Ovary (tissue), 10 donors: ENCODE results near the gene HOOK2. TPM values are rescaled to one million over a fixed set of nuclear protein-coding genes. Genes with fewer than 3 reads are reported as not detected.
"Not testable (repeated sequence)": the region's sequence is repeated elsewhere in the genome, so short reads cannot be mapped to it uniquely, and the experiment has no call there.

Source experiments
- DNase-seq, 5 donors: peaks; one replicate each; pipeline ENCODE4 v3.0.0-alpha.2; 2019 to 2020
- H3K27ac ChIP-seq, 2 donors: fragments of 200-600 bp; one replicate each; pipeline versions ENCODE4 v1.5.1 to v1.8.0; 2019 to 2022
- H3K27me3 ChIP-seq: fragments of 200-600 bp; one replicate; pipeline ENCODE4 v1.8.0; 2022
- H3K36me3 ChIP-seq: fragments of 200-600 bp; sonication (generic); one replicate; pipeline ENCODE4 v1.5.1; 2019
- H3K4me1 ChIP-seq: one replicate; pipeline ENCODE4 v1.8.1; 2013; ENCODE audit warnings: mild to moderate bottlenecking, moderate library complexity; ENCODE audit not compliant: insufficient read depth
- H3K4me3 ChIP-seq: fragments of 200-600 bp; sonication (generic); one replicate; pipeline ENCODE4 v1.5.1; 2017
- H3K9me3 ChIP-seq, 2 donors: fragments of 200-600 bp in 1 of 2; sonication (generic) in 1 of 2; one replicate each; pipeline versions ENCODE4 v1.5.1 to v1.8.1; 2013 to 2019; ENCODE audit warnings: mild to moderate bottlenecking in 1 of 2, moderate library complexity in 1 of 2
- EP300 ChIP-seq: sonication (generic); formaldehyde crosslinking; IDR thresholded peaks from one replicate; pipeline ENCODE4 v1.6.1; 2017; ENCODE audit warnings: antibody characterized with exemption
- POLR2A ChIP-seq: fragments of 450-650 bp; IDR thresholded peaks from one replicate; pipeline ENCODE4 v1.6.1; 2017; ENCODE audit warnings: antibody characterized with exemption, mild to moderate bottlenecking, moderate library complexity
- WGBS, 3 donors: extraction: QIAGEN DNeasy Blood & Tissue Kit in 1 of 3; methylation state at CpG; one replicate each; pipeline versions ENCODE4 v1.1.5 to v1.1.7; 2013 to 2017; 5-methylcytosine and 5-hydroxymethylcytosine counted together
- intact Hi-C, 4 donors: fragments of 100-400 bp; cut with DNase I; formaldehyde crosslinking; loops; one replicate each; pipeline versions ENCODE4 v1.11.0 to v1.15.1; 2022 to 2023
- long read RNA-seq, 3 donors: library from polyadenylated mRNA in 2 of 3; unstranded in 2 of 3; transcript quantifications; one replicate each; pipeline ENCODE4 v2.0.0 and lab custom pipeline, GENCODE V29; 2021 to 2026
- polyA plus RNA-seq, 2 donors: library from polyadenylated mRNA; stranded (reverse); fragments of 200-250 nt in 1 of 2; fragments of 350-450 nt in 1 of 2; fragmentation: Illumina TruSeq in 1 of 2; extraction: RNeasy Lipid Tissue Mini Kit (QIAGEN cat#74804) in 1 of 2; gene quantifications; one replicate each; pipeline ENCODE4 v1.2.3, GENCODE V29; 2013 to 2014
- total RNA-seq, 7 donors: library from RNA; depleted of rRNA in 2 of 7; stranded (reverse); fragments of >200 nt in 2 of 7; fragmentation: NEBNext Ultra II Directional in 3 of 7; extraction: Animal tissue kit (Norgen Biotek cat#: 25700) in 3 of 7; gene quantifications; one replicate each; pipeline versions ENCODE4 v1.1.0 to v1.2.4, GENCODE V29; 2016 to 2023
- TF ChIP-seq, protein P1 (sequence below), 3 donors: fragments of 450-650 bp in 2 of 3; fragments of 200-600 bp in 1 of 3; IDR thresholded peaks; one replicate each; pipeline versions ENCODE4 v1.5.1 to v1.8.0; 2016 to 2022; ENCODE audit warnings: antibody characterized with exemption in 3 of 3, mild to moderate bottlenecking in 1 of 3
- donor health status: DM: no; HTN: no; CAD: no; lungs with moderate emphysema.
- donor health status: DM: no; HTN: no; CAD: no.
- donor health status: Bipolar disorder and iron deficiency.
- donor health status: DM: yes; HTN: yes; CAD: no.
- donor health status: DM: no; HTN: no; CAD: no.
- donor health status: DM: yes; HTN: yes; CAD: no.

HOOK2 gene, protein sequence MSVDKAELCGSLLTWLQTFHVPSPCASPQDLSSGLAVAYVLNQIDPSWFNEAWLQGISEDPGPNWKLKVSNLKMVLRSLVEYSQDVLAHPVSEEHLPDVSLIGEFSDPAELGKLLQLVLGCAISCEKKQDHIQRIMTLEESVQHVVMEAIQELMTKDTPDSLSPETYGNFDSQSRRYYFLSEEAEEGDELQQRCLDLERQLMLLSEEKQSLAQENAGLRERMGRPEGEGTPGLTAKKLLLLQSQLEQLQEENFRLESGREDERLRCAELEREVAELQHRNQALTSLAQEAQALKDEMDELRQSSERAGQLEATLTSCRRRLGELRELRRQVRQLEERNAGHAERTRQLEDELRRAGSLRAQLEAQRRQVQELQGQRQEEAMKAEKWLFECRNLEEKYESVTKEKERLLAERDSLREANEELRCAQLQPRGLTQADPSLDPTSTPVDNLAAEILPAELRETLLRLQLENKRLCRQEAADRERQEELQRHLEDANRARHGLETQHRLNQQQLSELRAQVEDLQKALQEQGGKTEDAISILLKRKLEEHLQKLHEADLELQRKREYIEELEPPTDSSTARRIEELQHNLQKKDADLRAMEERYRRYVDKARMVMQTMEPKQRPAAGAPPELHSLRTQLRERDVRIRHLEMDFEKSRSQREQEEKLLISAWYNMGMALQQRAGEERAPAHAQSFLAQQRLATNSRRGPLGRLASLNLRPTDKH
- 10 to 100 TPM; 24.9 to 52.2 (median 27.9) TPM for total RNA-seq
- 10 to 100 TPM; 12.2 to 23.5 TPM for polyA plus RNA-seq
- long read RNA-seq, donor 1, transcript HOOK2-201 (22 exons, 2,603 nt) = major isoform, 42 of 96 reads
- long read RNA-seq, donor 1, transcript HOOK2-210 (3 exons, 890 nt) = minor isoform, 6 of 96 reads
- long read RNA-seq, donor 1, partial matches to known transcripts = 11 of 96 reads
- long read RNA-seq, donor 1, other reads (novel, unspliced or antisense) = 35 of 96 reads
- long read RNA-seq, donor 2, partial matches to known transcripts = 25 of 84 reads
- long read RNA-seq, donor 2, other reads (novel, unspliced or antisense) = 52 of 84 reads
- long read RNA-seq, donor 3, transcript HOOK2-201 (22 exons, 2,603 nt) = major isoform, 15 of 46 reads
- long read RNA-seq, donor 3, partial matches to known transcripts = 7 of 46 reads
- long read RNA-seq, donor 3, other reads (novel, unspliced or antisense) = 23 of 46 reads

DNA sequence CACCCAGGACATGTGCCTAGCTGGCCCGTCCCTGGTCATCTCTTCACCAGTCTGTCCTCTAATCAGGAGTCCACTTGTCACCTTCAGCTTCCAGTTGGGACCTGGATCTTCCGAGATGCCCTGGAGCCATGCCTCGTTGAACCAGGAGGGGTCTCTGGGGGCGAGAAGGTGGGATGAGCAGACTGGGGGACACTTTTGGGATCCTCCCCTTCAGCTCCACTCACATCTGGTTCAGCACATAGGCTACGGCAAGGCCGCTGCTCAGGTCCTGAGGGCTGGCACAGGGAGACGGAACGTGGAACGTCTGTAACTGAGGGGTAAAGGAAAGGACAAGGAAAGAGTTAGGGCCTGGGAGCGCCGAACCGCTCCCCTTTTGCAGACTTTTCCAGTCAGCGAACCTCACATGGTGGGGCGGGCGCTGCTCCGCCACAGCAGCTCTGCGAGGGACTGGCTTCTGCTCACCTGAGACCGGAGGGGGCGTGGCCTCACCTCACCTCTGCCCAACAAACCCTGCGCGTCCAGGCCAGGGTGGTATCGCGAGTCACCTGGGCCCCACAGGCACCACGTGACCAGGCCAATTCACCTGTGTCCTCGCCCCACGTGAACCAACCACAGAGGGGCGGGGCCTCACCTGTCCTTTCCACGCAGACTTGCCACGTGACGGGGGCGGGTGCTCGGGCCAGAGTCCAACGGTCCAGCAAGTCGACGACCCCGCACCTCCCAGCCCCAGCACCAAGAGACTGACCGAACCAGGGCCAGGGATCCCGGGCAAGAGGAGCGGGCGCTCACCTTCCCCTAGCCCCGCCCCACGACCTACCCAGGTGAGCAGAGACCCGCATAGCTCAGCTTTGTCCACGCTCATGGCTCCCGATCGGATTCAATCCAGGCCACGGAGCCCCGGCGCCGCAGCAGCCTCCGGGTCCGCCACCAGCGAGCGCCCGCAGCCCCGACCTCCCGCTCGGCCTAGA, at the start of gene HOOK2:
TSS of gene HOOK2 (minus strand) at position 965 of the 968 bp plus-strand sequence. CDS start at position 862, 103 bp downstream.
- H3K27ac ChIP-seq = peak within 1 kb of the TSS; percentile 47 to 57
- WGBS, 3 donors = 13 to 21% (median 20%) methylated on average over 36 to 58 of the region's 58 CpGs
- H3K36me3 ChIP-seq = no peaks in the 10 kb centered on the region
- H3K4me1 ChIP-seq = peaks cover 10% of the 10 kb centered on the region
- H3K4me3 ChIP-seq = peak within 1 kb of the TSS; percentile 67
- intact Hi-C loops = loop anchor here in 1 of 4 donors (5.0 kb wide), 1 partner anchor 32 kb away; the partner anchor contains the start of gene RNASEH2A
- peak in 4 of 5 donors; percentile 38 to 81 (median 72) for DNase-seq
- TF ChIP-seq POLR2A = peak; percentile 27
- TF ChIP-seq, protein P1, sequence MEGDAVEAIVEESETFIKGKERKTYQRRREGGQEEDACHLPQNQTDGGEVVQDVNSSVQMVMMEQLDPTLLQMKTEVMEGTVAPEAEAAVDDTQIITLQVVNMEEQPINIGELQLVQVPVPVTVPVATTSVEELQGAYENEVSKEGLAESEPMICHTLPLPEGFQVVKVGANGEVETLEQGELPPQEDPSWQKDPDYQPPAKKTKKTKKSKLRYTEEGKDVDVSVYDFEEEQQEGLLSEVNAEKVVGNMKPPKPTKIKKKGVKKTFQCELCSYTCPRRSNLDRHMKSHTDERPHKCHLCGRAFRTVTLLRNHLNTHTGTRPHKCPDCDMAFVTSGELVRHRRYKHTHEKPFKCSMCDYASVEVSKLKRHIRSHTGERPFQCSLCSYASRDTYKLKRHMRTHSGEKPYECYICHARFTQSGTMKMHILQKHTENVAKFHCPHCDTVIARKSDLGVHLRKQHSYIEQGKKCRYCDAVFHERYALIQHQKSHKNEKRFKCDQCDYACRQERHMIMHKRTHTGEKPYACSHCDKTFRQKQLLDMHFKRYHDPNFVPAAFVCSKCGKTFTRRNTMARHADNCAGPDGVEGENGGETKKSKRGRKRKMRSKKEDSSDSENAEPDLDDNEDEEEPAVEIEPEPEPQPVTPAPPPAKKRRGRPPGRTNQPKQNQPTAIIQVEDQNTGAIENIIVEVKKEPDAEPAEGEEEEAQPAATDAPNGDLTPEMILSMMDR (IDR thresholded peaks at IDR 0.05) = no peak
- no peaks in the 10 kb centered on the region for H3K9me3 ChIP-seq
- H3K27me3 ChIP-seq = no peaks in the 10 kb centered on the region

DNA sequence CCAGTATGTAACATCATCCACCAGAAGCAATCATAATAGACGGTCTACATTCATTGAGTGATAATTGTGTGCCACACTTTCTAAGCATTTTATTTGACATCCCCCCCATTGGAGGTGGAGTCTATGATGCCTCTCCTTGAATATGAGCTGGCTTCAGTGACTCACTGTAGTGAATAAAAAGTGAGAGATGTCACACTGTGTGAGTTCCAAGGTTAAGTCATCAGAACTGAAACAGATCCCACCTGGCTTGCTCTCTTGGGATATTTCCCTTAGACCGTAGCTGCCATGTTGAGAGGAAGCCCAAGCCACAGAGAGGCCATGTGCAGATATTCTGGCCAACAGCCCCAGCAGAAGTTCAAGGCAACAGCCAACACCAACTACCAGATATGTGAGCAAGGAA, 46.4 kb upstream of the HOOK2 start:
- H3K27me3 ChIP-seq = no peaks in the 10 kb centered on the region
- peaks cover 3% of the 10 kb centered on the region for H3K4me1 ChIP-seq
- intact Hi-C loops = no loop called here
- no peak overlapping the region for H3K4me3 ChIP-seq
- WGBS, 3 donors = 72 to 89% (median 78%) methylated on average over 2 of the region's 2 CpGs
- DNase-seq = no peak
- H3K36me3 ChIP-seq = no peaks in the 10 kb centered on the region
- TF ChIP-seq, protein P1 (IDR thresholded peaks at IDR 0.05) = no peak
- no peak for TF ChIP-seq EP300
- H3K27ac ChIP-seq = no peak overlapping the region
- no peaks in the 10 kb centered on the region for H3K9me3 ChIP-seq

DNA sequence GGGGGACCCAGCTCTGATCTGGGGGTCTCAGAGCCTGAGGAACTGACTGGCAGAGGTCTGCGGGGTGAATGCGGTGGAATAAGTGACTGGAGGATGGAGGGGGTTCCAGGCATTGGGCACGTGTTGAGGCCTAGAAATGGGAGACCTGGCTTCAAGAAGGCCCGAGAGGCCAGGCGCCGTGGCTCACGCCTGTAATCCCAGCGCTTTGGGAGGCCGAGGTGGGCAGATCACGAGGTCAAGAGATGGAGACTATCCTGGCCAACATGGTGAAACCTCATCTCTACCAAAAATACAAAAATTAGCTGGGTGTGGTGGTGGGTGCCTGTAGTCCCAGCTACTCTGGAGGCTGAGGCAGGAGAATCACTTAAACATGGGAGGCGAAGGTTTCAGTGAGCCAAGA, 42.5 kb upstream of the HOOK2 start:
- H3K4me3 ChIP-seq, H3K27ac ChIP-seq, H3K27me3 ChIP-seq, DNase-seq, H3K4me1 ChIP-seq, H3K36me3 ChIP-seq, H3K9me3 ChIP-seq, intact Hi-C loops: not testable (repeated sequence)
- WGBS, 3 donors = 92 to 95% (median 92%) methylated on average over 11 of the region's 11 CpGs

DNA sequence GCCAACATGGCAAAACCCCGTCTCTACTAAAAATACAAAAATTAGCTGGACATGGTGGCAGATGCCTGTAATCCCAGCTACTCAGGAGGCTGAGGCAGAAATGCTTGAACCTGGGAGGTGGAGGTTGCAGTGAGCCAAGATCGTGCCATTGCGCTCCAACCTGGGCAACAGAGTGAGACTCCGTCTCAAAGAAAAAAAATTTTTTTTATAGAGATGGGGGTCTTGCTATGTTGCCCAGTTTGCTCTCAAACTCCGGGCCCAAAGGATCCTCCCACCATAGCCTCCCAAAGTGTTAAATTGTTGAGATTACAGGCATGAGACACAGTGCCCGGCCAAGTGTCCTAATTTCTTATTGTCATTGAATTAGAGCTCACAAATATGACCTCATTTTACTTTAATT, 41.8 kb upstream of the HOOK2 start:
- intact Hi-C loops, DNase-seq, H3K27ac ChIP-seq, H3K4me1 ChIP-seq, H3K36me3 ChIP-seq, H3K4me3 ChIP-seq, H3K27me3 ChIP-seq, H3K9me3 ChIP-seq: not testable (repeated sequence)
- WGBS, 3 donors = 85 to 90% (median 89%) methylated on average over 6 of the region's 6 CpGs
